Naive thymus-derived CD4-positive, alpha-beta T cell (primary cell): ENCODE results near the gene CELA1. TPM values are rescaled to one million over a fixed set of nuclear protein-coding genes. Genes with fewer than 3 reads are reported as not detected.
A peak's percentile ranks its signal among the peaks of the same experiment; 100 is the strongest.

Experiments used
- ATAC-seq: fragments of 150-1000 bp; cut with Tn5 transposase; 2 replicates; pipeline ENCODE4 v1.10.0; 2021; ENCODE audit warnings: mild to moderate bottlenecking, moderate library complexity
- CTCF ChIA-PET: fragments of 350-600 bp; sonication (Branson Sonifier 250); formaldehyde crosslinking; loops from one replicate; lab custom pipeline; 2021; ENCODE audit warnings: antibody characterized with exemption; lab: Charles Lee
- POLR2A ChIA-PET: fragments of 350-600 bp; sonication (Branson Sonifier 250); formaldehyde crosslinking; loops from one replicate; lab custom pipeline; 2021; ENCODE audit warnings: antibody characterized with exemption, inconsistent platforms; lab: Charles Lee
- DNase-seq, 9 donors: peaks; one replicate each; pipeline versions ENCODE4 v3.0.0 to v3.0.0-alpha.2; 2020 to 2022; ENCODE audit warnings: mixed read lengths in 1 of 9
- H3K27ac ChIP-seq: one replicate; pipeline ENCODE4 v1.7.0; 2013; ENCODE audit warnings: mild to moderate bottlenecking, low read depth, low read length, moderate library complexity
- H3K27me3 ChIP-seq, 2 donors: one replicate each; pipeline ENCODE4 v1.7.0; 2013; ENCODE audit warnings: low read length in 2 of 2, mild to moderate bottlenecking in 2 of 2, moderate library complexity in 2 of 2; ENCODE audit not compliant: control insufficient read depth in 2 of 2, insufficient read depth in 2 of 2
- H3K36me3 ChIP-seq, 3 experiments: 1 replicate in 2 of 3; 2 replicates in 1 of 3; pipeline ENCODE4 v1.7.0; 2013; ENCODE audit warnings: low read length in 3 of 3, mild to moderate bottlenecking in 3 of 3, moderate library complexity in 1 of 3; ENCODE audit not compliant: insufficient read depth in 3 of 3, control insufficient read depth in 2 of 3
- H3K4me1 ChIP-seq, 2 donors: one replicate each; pipeline ENCODE4 v1.7.0; 2013; ENCODE audit warnings: low read length in 2 of 2, mild to moderate bottlenecking in 2 of 2, moderate library complexity in 1 of 2; ENCODE audit not compliant: control insufficient read depth in 2 of 2, insufficient read depth in 2 of 2
- H3K4me3 ChIP-seq: 2 replicates; pipeline ENCODE4 v1.7.0; 2013; ENCODE audit warnings: mild to moderate bottlenecking, low read length
- H3K9me3 ChIP-seq, 3 experiments: 1 replicate in 2 of 3; 2 replicates in 1 of 3; pipeline ENCODE4 v1.7.0; 2013; ENCODE audit warnings: low read length in 3 of 3; ENCODE audit not compliant: control insufficient read depth in 2 of 3
- H3K27ac Mint-ChIP-seq, 9 donors: one replicate each; pipeline ENCODE4 v1.8.0; 2020 to 2022; ENCODE audit warnings: mixed read lengths in 9 of 9, mild to moderate bottlenecking in 8 of 9, moderate library complexity in 5 of 9, inconsistent platforms in 2 of 9
- H3K27me3 Mint-ChIP-seq, 5 donors: one replicate each; pipeline ENCODE4 v1.8.0; 2021 to 2022; ENCODE audit warnings: mixed read lengths in 5 of 5, mild to moderate bottlenecking in 1 of 5
- H3K36me3 Mint-ChIP-seq, 5 donors: one replicate each; pipeline ENCODE4 v1.8.0; 2020 to 2022; ENCODE audit warnings: mixed read lengths in 5 of 5, mild to moderate bottlenecking in 3 of 5, inconsistent platforms in 1 of 5
- H3K4me1 Mint-ChIP-seq, 7 donors: one replicate each; pipeline ENCODE4 v1.8.0; 2020 to 2022; ENCODE audit warnings: mixed read lengths in 7 of 7, mild to moderate bottlenecking in 3 of 7, inconsistent platforms in 1 of 7
- H3K4me3 Mint-ChIP-seq, 10 donors: one replicate each; pipeline ENCODE4 v1.8.0; 2020 to 2022; ENCODE audit warnings: mild to moderate bottlenecking in 10 of 10, mixed read lengths in 10 of 10, moderate library complexity in 6 of 10, inconsistent platforms in 2 of 10
- H3K9me3 Mint-ChIP-seq, 11 donors: one replicate each; pipeline ENCODE4 v1.8.0; 2020 to 2022; ENCODE audit warnings: mixed read lengths in 11 of 11, mild to moderate bottlenecking in 4 of 11, inconsistent platforms in 1 of 11, moderate library complexity in 1 of 11
- intact Hi-C, 2 donors: fragments of 100-400 bp; cut with micrococcal nuclease; formaldehyde crosslinking; loops; one replicate each; pipeline ENCODE4 v1.15.1; 2023
- polyA plus RNA-seq, 2 donors: library from polyadenylated mRNA; unstranded; fragments of 300-500 nt; fragmentation: Illumina TruSeq; gene quantifications; one replicate each; pipeline ENCODE4 v1.2.3, GENCODE V29; 2021
- total RNA-seq, 6 experiments: library from RNA in 5 of 6; stranded (reverse) in 5 of 6; gene quantifications; 1 replicate in 5 of 6; 2 replicates in 1 of 6; pipeline ENCODE4 v1.2.3 and lab custom pipeline; 2021 to 2026

Gene CELA1
- total and polyA plus RNA-seq, 7 experiments from 2014 or later: 1.1 to 9.2 (median 1.8) TPM; not detected in 1

DNA sequence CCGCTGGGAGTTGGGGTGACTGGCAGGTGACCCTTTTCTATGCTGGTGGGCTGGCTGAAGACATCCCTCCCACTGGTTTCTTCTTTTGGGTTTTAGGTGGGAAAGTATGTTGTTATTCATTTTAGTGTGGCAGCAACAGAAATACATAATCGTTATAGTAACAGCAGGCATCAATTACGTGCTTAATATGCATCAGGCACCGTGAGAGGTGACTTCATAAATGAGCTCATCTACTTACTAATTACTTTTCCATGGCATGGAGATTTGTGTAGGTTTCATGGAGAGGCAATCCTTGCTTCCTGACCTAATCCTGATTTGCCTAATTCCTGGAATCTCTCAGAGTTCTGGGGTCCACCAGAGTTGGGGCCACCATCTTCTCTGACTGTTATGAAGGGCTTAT, 13.4 kb upstream of the CELA1 start:
- H3K4me3 ChIP-seq: no peak overlapping the region
- Mint-ChIP-seq H3K4me3 (no peak overlapping the region), H3K27me3 (no peaks in the 10 kb centered on the region), H3K36me3 (peaks cover 13 to 61% (median 19%) of the 10 kb centered on the region in 5 donors), H3K4me1 (peaks cover 0 to 14% (median 5%) of the 10 kb centered on the region in 7 donors), H3K27ac (peak overlapping the region in 1 of 9 donors; percentile 5), H3K9me3 (peaks cover 0 to 2% (median 0%) of the 10 kb centered on the region in 11 donors)
- no peak for ATAC-seq
- DNase-seq: no peak
- no peaks in the 10 kb centered on the region for H3K27me3 ChIP-seq
- POLR2A ChIA-PET: interaction anchor here (0.8 kb wide), 1 partner anchor 25 kb away, joined by 7 read pairs; no protein-coding TSS in a partner anchor
- H3K36me3 ChIP-seq: peaks cover 0 to 43% (median 0%) of the 10 kb centered on the region in 3 experiments
- H3K27ac ChIP-seq: no peak overlapping the region
- H3K4me1 ChIP-seq: no peaks in the 10 kb centered on the region
- intact Hi-C loops: no loop called here
- CTCF ChIA-PET: no interaction called here
- H3K9me3 ChIP-seq: no peaks in the 10 kb centered on the region

DNA sequence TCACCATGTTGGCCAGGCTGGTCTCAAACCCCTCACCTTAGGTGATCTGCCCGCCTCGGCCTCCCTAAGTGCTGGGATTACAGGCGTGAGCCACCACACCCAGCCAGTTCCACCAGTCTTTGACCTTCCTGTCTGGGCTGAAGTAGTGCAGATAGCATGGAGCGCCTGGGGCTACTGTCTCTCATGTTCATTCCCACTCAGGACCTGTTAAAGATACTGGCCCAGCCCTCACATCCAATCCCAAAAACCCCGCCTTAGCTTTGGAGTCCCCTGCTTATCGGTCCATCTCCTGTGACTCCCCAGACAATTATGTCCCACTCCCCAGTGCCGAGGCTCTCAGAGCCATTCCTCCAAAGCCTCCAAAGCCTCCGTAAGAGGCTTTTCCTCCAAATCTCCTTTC, 12.0 kb upstream of the CELA1 start:
- Histone ChIP-seq H3K36me3 (peaks cover 0 to 56% (median 0%) of the 10 kb centered on the region in 3 experiments), H3K4me1 (no peaks in the 10 kb centered on the region), H3K9me3 (no peaks in the 10 kb centered on the region), H3K27ac (no peak overlapping the region), H3K4me3 (no peak overlapping the region), H3K27me3 (no peaks in the 10 kb centered on the region)
- no peak for ATAC-seq
- CTCF ChIA-PET: no interaction called here
- no peaks in the 10 kb centered on the region for H3K27me3 Mint-ChIP-seq
- peaks cover 0 to 2% (median 0%) of the 10 kb centered on the region in 11 donors for H3K9me3 Mint-ChIP-seq
- H3K27ac Mint-ChIP-seq: peak overlapping the region in 1 of 9 donors; percentile 30
- intact Hi-C loops: no loop called here
- H3K36me3 Mint-ChIP-seq: peaks cover 11 to 65% (median 19%) of the 10 kb centered on the region in 5 donors
- POLR2A ChIA-PET: no interaction called here
- peaks cover 0 to 10% (median 4%) of the 10 kb centered on the region in 7 donors for H3K4me1 Mint-ChIP-seq
- H3K4me3 Mint-ChIP-seq: no peak overlapping the region
- no peak for DNase-seq

DNA sequence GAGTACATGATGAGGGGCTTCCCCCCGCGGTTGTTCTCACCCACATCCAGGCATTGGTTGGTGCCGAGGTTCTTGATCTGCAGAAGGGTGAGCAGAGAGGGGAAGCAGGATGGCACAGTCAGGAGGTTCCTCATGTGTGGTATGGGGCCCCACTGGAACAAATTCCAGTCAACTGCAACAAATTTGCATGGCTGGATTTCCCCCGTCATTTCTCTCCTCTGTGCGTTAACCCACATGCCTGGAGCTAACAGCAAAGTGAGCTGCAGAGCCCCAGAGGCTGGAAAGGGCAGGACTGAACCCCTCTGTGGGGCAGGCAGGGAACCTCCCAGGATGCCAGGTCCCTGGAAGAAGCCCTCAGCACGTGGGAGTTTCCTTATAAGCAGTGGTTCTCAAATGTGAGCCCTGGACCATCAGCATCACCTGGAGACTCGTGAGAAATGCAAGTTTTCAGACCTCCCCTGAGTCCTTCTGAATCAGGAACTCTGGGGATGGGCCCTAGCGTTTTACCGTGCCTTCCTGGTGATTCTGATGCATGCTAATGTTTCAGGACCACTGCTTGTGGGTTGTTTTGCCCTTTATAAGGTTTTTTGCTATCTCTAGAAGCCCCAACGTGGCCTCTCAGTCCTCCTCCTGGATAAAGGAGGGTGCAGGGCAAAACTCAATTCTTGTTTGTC, 11.0 kb upstream of the CELA1 start:
- Mint-ChIP-seq H3K27me3 (no peaks in the 10 kb centered on the region), H3K4me1 (peaks cover 0 to 9% (median 4%) of the 10 kb centered on the region in 7 donors), H3K27ac (peak overlapping the region in 1 of 9 donors; percentile 27), H3K9me3 (peaks cover 0 to 2% (median 0%) of the 10 kb centered on the region in 11 donors), H3K4me3 (no peak overlapping the region), H3K36me3 (peaks cover 11 to 58% (median 16%) of the 10 kb centered on the region in 5 donors)
- H3K27ac ChIP-seq: no peak overlapping the region
- H3K9me3 ChIP-seq: no peaks in the 10 kb centered on the region
- H3K4me3 ChIP-seq: no peak overlapping the region
- DNase-seq: no peak
- CTCF ChIA-PET: no interaction called here
- peaks cover 0 to 54% (median 0%) of the 10 kb centered on the region in 3 experiments for H3K36me3 ChIP-seq
- no peaks in the 10 kb centered on the region for H3K27me3 ChIP-seq
- POLR2A ChIA-PET: no interaction called here
- no peaks in the 10 kb centered on the region for H3K4me1 ChIP-seq
- ATAC-seq: peak; percentile 53
- intact Hi-C loops: no loop called here

DNA sequence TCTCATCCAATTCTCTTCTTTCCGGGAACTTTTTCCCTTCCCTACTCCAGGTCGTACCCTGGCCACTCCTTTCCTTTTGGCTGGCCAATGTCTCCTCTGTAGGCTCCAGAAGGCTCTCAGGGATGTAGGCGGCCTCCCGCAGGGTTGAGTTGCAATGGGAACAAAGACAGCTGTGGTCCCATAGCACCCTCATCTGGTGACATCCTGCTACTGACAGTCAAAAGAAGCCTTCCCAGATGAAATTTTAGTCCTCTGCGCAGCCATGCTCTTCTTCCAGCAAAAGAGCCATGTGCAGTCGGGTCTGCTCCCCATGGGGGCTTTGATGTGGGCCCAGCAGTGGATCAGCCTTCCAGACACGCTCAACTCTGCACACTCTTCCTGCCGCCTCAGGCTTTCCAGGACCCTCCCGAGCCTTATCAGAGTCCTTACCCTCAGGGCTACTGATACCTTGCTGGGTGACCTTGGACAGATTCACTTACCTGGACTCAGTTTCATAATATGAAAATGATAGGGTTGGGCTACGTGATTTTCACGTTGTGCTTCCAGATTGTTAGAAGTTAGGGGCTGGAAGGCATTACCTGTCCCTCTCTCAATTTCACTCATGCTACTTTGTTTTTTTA, 5.5 kb upstream of the CELA1 start:
- Mint-ChIP-seq H3K9me3 (peaks cover 0 to under 1% (median 0%) of the 10 kb centered on the region in 11 donors), H3K4me1 (peaks cover 0 to 10% (median 5%) of the 10 kb centered on the region in 7 donors), H3K27me3 (peaks cover 0 to 4% (median 0%) of the 10 kb centered on the region in 5 donors), H3K36me3 (peaks cover 0 to 11% (median 2%) of the 10 kb centered on the region in 5 donors), H3K27ac (peak overlapping the region in 4 of 9 donors; percentile 7 to 65 (median 22)), H3K4me3 (no peak overlapping the region)
- DNase-seq (peak; percentile 8 to 64 (median 39)), ATAC-seq (peak; percentile 89)
- no peaks in the 10 kb centered on the region for H3K27me3 ChIP-seq
- no peak overlapping the region for H3K27ac ChIP-seq
- H3K36me3 ChIP-seq: peaks cover 0 to 17% (median 0%) of the 10 kb centered on the region in 3 experiments
- H3K4me3 ChIP-seq: no peak overlapping the region
- ChIA-PET POLR2A (interaction anchor here (1.5 kb wide), 1 partner anchor 81 kb away, joined by 3 read pairs; the partner anchor contains the start of gene SMAGP), CTCF (interaction anchor here (1.0 to 2.4 kb wide), 2 partner anchors 17 to 82 kb away, joined by 7 to 9 read pairs; partner anchors contain the start of gene SMAGP)
- no peaks in the 10 kb centered on the region for H3K4me1 ChIP-seq
- no peaks in the 10 kb centered on the region for H3K9me3 ChIP-seq
- intact Hi-C loops: loop anchor here in 1 of 2 donors (1.0 kb wide), 3 partner anchors 305 to 587 kb away; no protein-coding TSS in a partner anchor

DNA sequence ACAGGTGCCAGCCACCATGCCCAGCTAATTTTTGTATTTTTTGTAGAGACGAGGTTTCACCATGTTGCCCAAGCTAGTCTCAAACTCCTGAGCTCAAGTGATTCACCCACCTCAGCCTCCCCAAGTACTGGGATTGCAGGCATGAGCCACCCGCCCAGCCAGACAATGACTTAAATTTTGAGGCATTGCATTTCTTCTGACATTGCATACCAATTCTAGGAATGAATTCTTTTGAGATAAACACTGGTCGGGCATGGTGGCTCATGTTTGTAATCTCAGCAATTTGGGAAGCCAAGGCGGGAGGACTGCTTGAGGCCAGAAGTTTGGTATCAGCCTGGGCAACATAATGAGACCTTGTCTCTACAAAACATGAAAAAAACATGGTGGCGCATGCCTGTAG, 2.5 kb upstream of the CELA1 start:
- no peaks in the 10 kb centered on the region for H3K9me3 Mint-ChIP-seq
- Histone ChIP-seq H3K9me3 (no peaks in the 10 kb centered on the region), H3K36me3 (peaks cover 0 to 6% (median 0%) of the 10 kb centered on the region in 3 experiments), H3K4me1 (no peaks in the 10 kb centered on the region), H3K4me3 (no peak overlapping the region), H3K27me3 (no peaks in the 10 kb centered on the region), H3K27ac (no peak overlapping the region)
- peaks cover 0 to 4% (median 0%) of the 10 kb centered on the region in 5 donors for H3K27me3 Mint-ChIP-seq
- ATAC-seq (no peak), DNase-seq (no peak)
- peaks cover 0 to 11% (median 5%) of the 10 kb centered on the region in 7 donors for H3K4me1 Mint-ChIP-seq
- H3K4me3 Mint-ChIP-seq: no peak overlapping the region
- H3K36me3 Mint-ChIP-seq: peaks cover 0 to 2% (median 0%) of the 10 kb centered on the region in 5 donors
- H3K27ac Mint-ChIP-seq: no peak overlapping the region
- ChIA-PET CTCF (interaction anchor here (2.7 kb wide), 1 partner anchor 8 kb away, joined by 16 read pairs; no protein-coding TSS in a partner anchor), POLR2A (interaction anchor here (0.6 kb wide), 1 partner anchor 59 kb away, joined by 3 read pairs; no protein-coding TSS in a partner anchor)
- intact Hi-C loops: no loop called here

DNA sequence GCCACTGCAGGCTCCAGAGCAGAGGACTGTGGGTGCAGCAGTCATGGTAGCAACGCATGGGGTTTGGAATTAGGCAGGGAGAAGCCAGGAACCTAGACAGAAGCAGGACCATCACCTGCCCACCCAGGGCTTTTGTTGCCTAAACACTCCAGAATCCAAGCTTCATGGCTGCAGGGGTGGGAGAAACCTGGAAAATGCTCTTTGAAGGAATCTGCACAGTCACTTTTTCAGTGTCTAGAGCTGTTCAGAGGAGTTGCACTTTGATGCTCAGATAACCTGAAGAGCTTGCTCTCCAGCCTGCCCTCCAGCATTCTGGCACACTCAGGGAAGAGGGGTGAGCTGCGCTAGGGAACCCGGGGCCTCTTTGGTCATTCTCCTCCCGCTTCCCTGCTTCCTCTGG, 1.6 kb upstream of the CELA1 start:
- no peak for ATAC-seq
- Histone ChIP-seq H3K27ac (no peak overlapping the region), H3K4me1 (no peaks in the 10 kb centered on the region), H3K27me3 (no peaks in the 10 kb centered on the region), H3K9me3 (no peaks in the 10 kb centered on the region), H3K4me3 (no peak overlapping the region), H3K36me3 (no peaks in the 10 kb centered on the region)
- H3K27ac Mint-ChIP-seq: no peak overlapping the region
- intact Hi-C loops: no loop called here
- peaks cover 0 to 4% (median 0%) of the 10 kb centered on the region in 5 donors for H3K27me3 Mint-ChIP-seq
- H3K36me3 Mint-ChIP-seq: no peaks in the 10 kb centered on the region
- H3K4me1 Mint-ChIP-seq: peaks cover 0 to 11% (median 5%) of the 10 kb centered on the region in 7 donors
- H3K4me3 Mint-ChIP-seq: no peak overlapping the region
- no peaks in the 10 kb centered on the region for H3K9me3 Mint-ChIP-seq
- CTCF ChIA-PET: no interaction called here
- DNase-seq: no peak
- POLR2A ChIA-PET: no interaction called here
